Astrocyte (in vitro differentiated cells and primary cell): ENCODE measurements around the gene EIF4G3. TPM values are rescaled to one million over a fixed set of nuclear protein-coding genes. Genes with fewer than 3 reads are reported as not detected.

ENCODE experiments used
- DNase-seq: peaks from one replicate; pipeline ENCODE4 v3.0.0-alpha.2; 2010; ENCODE audit warnings: low read depth
- FAIRE-seq: peaks from 2 replicates; lab custom pipeline; 2011; peaks lifted over from hg19 to GRCh38; lab: Jason Lieb, UNC
- H2AFZ ChIP-seq: 2 replicates; pipeline ENCODE4 v1.6.0; 2012; ENCODE audit warnings: low read depth, low read length, inconsistent platforms
- H3K27ac ChIP-seq: 2 replicates; pipeline ENCODE4 v1.5.1; 2011; ENCODE audit warnings: low read depth, low read length, inconsistent platforms
- H3K27me3 ChIP-seq: 2 replicates; pipeline ENCODE4 v1.6.0; 2011; ENCODE audit warnings: low read length, inconsistent platforms; ENCODE audit not compliant: insufficient read depth
- H3K36me3 ChIP-seq: 2 replicates; pipeline ENCODE4 v1.5.1; 2011; ENCODE audit warnings: low read length, inconsistent platforms; ENCODE audit not compliant: insufficient read depth
- H3K4me1 ChIP-seq: 2 replicates; pipeline ENCODE4 v1.5.1; 2011; ENCODE audit warnings: low read length, inconsistent platforms; ENCODE audit not compliant: insufficient read depth
- H3K4me2 ChIP-seq: 2 replicates; pipeline ENCODE4 v1.6.0; 2012; ENCODE audit warnings: low read length, inconsistent platforms
- H3K4me3 ChIP-seq: 2 replicates; pipeline ENCODE4 v1.5.1; 2011; ENCODE audit warnings: low read depth, mild to moderate bottlenecking, low read length, inconsistent platforms; ENCODE audit not compliant: insufficient read depth
- H3K79me2 ChIP-seq: 2 replicates; pipeline ENCODE4 v1.6.0; 2012; ENCODE audit warnings: mild to moderate bottlenecking, low read length, inconsistent platforms; ENCODE audit not compliant: insufficient read depth
- H3K9ac ChIP-seq: 2 replicates; pipeline ENCODE4 v1.6.0; 2012; ENCODE audit warnings: mild to moderate bottlenecking, low read length, inconsistent platforms
- H3K9me3 ChIP-seq: 2 replicates; pipeline ENCODE4 v1.5.1; 2012; ENCODE audit warnings: low read depth, mild to moderate bottlenecking, low read length, inconsistent platforms; ENCODE audit not compliant: insufficient read depth
- H4K20me1 ChIP-seq: 2 replicates; pipeline ENCODE4 v1.6.0; 2012; ENCODE audit warnings: low read length, inconsistent platforms; ENCODE audit not compliant: insufficient read depth
- H3K27ac Mint-ChIP-seq: one replicate; pipeline ENCODE4 v1.8.0; 2021; ENCODE audit warnings: mild to moderate bottlenecking, mixed read lengths; ENCODE audit not compliant: unreplicated experiment
- H3K27me3 Mint-ChIP-seq: one replicate; pipeline ENCODE4 v1.8.0; 2021; ENCODE audit warnings: low read depth, mixed read lengths; ENCODE audit not compliant: unreplicated experiment
- H3K36me3 Mint-ChIP-seq: one replicate; pipeline ENCODE4 v1.8.0; 2021; ENCODE audit warnings: low read depth, mixed read lengths; ENCODE audit not compliant: unreplicated experiment
- H3K4me1 Mint-ChIP-seq: one replicate; pipeline ENCODE4 v1.8.0; 2021; ENCODE audit warnings: low read depth, mixed read lengths; ENCODE audit not compliant: unreplicated experiment
- H3K4me3 Mint-ChIP-seq: one replicate; pipeline ENCODE4 v1.8.0; 2021; ENCODE audit warnings: mild to moderate bottlenecking, moderate library complexity, mixed read lengths; ENCODE audit not compliant: unreplicated experiment
- H3K9me3 Mint-ChIP-seq: one replicate; pipeline ENCODE4 v1.8.0; 2021; ENCODE audit warnings: mild to moderate bottlenecking, mixed read lengths; ENCODE audit not compliant: unreplicated experiment
- EZH2 ChIP-seq: IDR thresholded peaks from 2 replicates; pipeline ENCODE4 v1.6.1; 2012; ENCODE audit warnings: mild to moderate bottlenecking, low read length, inconsistent platforms; ENCODE audit not compliant: insufficient read depth
- total RNA-seq: library from RNA; stranded (reverse); gene quantifications from 2 replicates; pipeline ENCODE4 v1.2.1, GENCODE V29; 2021
- TF ChIP-seq, protein P1 (sequence below): IDR thresholded peaks from 2 replicates; pipeline ENCODE4 v1.5.1; 2011; ENCODE audit warnings: low read depth, mild to moderate bottlenecking, inconsistent platforms, low read length, moderate library complexity; ENCODE audit not compliant: insufficient read depth

The EIF4G3 gene
- total RNA-seq, 1 donor from 2014 or later = 76.1 TPM

DNA sequence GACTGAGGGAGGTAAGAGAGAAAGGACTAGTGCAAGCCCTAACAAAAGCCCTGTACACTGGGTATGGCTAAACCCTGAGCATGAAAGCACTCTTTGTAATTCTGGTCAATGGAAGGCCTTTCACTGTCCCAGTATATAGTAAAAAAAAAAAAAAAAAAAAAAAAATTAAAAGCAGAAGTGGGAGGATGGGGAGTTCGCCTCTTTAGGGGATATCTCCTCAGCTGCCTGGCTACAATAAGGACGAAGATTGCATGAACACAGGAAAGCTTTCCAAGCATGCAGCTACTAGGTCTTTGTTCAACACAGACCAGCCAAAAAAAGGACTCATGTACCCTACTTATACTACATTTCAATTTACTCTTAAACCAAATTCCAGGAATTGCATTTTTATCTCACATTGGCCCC lies 59.1 kb downstream of the EIF4G3 start:
- H3K79me2 ChIP-seq = peaks cover 75% of the 10 kb centered on the region
- no peak overlapping the region for H3K4me3 ChIP-seq
- FAIRE-seq (no peak), DNase-seq (no peak)
- no peak overlapping the region for H3K27ac ChIP-seq
- no peaks in the 10 kb centered on the region for H3K27me3 ChIP-seq
- no peaks in the 10 kb centered on the region for H3K4me1 ChIP-seq
- H2AFZ ChIP-seq = no peak overlapping the region
- Mint-ChIP-seq H3K27ac (no peak overlapping the region), H3K27me3 (no peaks in the 10 kb centered on the region), H3K9me3 (no peaks in the 10 kb centered on the region), H3K36me3 (peaks cover 2% of the 10 kb centered on the region), H3K4me3 (no peak overlapping the region), H3K4me1 (peaks cover 3% of the 10 kb centered on the region)
- no peak overlapping the region for H3K4me2 ChIP-seq
- H4K20me1 ChIP-seq = peaks cover 50% of the 10 kb centered on the region
- TF ChIP-seq, protein P1, sequence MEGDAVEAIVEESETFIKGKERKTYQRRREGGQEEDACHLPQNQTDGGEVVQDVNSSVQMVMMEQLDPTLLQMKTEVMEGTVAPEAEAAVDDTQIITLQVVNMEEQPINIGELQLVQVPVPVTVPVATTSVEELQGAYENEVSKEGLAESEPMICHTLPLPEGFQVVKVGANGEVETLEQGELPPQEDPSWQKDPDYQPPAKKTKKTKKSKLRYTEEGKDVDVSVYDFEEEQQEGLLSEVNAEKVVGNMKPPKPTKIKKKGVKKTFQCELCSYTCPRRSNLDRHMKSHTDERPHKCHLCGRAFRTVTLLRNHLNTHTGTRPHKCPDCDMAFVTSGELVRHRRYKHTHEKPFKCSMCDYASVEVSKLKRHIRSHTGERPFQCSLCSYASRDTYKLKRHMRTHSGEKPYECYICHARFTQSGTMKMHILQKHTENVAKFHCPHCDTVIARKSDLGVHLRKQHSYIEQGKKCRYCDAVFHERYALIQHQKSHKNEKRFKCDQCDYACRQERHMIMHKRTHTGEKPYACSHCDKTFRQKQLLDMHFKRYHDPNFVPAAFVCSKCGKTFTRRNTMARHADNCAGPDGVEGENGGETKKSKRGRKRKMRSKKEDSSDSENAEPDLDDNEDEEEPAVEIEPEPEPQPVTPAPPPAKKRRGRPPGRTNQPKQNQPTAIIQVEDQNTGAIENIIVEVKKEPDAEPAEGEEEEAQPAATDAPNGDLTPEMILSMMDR = no peak
- TF ChIP-seq EZH2 = no peak
- H3K9ac ChIP-seq = no peak overlapping the region
- no peaks in the 10 kb centered on the region for H3K9me3 ChIP-seq
- H3K36me3 ChIP-seq = no peaks in the 10 kb centered on the region

DNA sequence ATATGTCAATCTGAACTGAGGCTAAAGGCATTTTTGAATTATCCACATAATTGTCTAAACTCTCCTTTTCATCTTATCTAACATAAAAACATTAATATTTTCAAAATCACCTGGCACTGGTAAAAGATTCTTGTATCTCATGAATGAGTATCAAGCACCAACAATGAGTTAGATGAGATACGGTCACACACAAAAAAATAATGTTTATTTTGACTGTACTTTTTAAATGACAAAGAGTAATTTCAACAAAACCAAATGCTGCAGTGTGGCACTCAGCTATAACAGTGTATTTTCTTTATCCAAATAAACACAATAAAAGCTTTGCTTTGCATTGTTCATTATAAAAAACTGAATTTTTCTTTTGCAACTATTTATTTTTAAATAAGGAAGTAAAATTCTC lies 59.5 kb downstream of the EIF4G3 start:
- Mint-ChIP-seq H3K9me3 (no peaks in the 10 kb centered on the region), H3K27me3 (no peaks in the 10 kb centered on the region), H3K4me3 (no peak overlapping the region), H3K36me3 (peaks cover 2% of the 10 kb centered on the region), H3K4me1 (peaks cover 3% of the 10 kb centered on the region), H3K27ac (no peak overlapping the region)
- H3K4me3 ChIP-seq = no peak overlapping the region
- FAIRE-seq (no peak), DNase-seq (no peak)
- H3K9me3 ChIP-seq = no peaks in the 10 kb centered on the region
- peaks cover 48% of the 10 kb centered on the region for H4K20me1 ChIP-seq
- no peak overlapping the region for H3K27ac ChIP-seq
- TF ChIP-seq, protein P1 = no peak
- TF ChIP-seq EZH2 = no peak
- H2AFZ ChIP-seq = no peak overlapping the region
- H3K79me2 ChIP-seq = peaks cover 76% of the 10 kb centered on the region
- no peak overlapping the region for H3K4me2 ChIP-seq
- no peak overlapping the region for H3K9ac ChIP-seq
- no peaks in the 10 kb centered on the region for H3K36me3 ChIP-seq
- no peaks in the 10 kb centered on the region for H3K27me3 ChIP-seq
- no peaks in the 10 kb centered on the region for H3K4me1 ChIP-seq

DNA sequence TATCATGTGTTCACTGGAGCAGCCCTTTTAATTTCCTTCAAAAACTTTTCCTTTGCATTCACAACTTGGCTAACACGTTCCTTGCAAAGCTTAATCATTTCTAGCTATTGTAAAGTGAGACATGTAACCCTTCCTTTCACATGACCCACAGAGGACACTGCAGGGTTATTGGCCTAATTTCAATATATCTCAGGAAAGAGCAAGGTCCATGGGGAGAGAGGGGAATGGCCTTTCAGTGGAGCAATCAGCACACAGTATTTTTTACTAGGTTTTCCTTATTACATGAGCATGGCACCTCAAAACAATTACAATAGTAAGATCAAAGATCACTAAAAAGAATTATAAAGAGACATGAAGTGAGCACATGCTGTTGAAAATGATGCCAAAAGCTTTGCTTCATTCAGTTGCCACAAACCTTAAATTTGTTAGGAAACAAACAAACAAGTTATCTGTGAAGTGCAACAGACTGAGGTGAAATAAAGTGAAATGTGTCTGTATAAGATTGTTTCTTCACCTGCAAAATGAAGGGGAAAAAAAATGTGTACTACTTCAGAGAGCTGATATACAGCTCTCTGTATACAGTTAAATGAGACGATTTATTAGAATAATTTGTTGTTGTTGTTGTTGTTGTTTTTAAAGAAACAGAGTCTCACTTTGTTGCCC lies 61.5 kb downstream of the EIF4G3 start:
- Histone ChIP-seq H3K36me3 (no peaks in the 10 kb centered on the region), H3K4me2 (no peak overlapping the region)

More for the DNA sequence above, 61.5 kb downstream of the EIF4G3 start:
- no peak overlapping the region for H3K4me3 Mint-ChIP-seq
- peaks cover 3% of the 10 kb centered on the region for H3K4me1 Mint-ChIP-seq
- Histone ChIP-seq H3K9ac (no peak overlapping the region), H2AFZ (no peak overlapping the region), H3K27me3 (no peaks in the 10 kb centered on the region), H3K79me2 (peaks cover 70% of the 10 kb centered on the region), H3K4me1 (no peaks in the 10 kb centered on the region), H3K9me3 (no peaks in the 10 kb centered on the region), H3K27ac (no peak overlapping the region), H4K20me1 (peaks cover 42% of the 10 kb centered on the region), H3K4me3 (no peak overlapping the region)
- TF ChIP-seq, protein P1 = no peak
- TF ChIP-seq EZH2 = no peak
- H3K36me3 Mint-ChIP-seq = no peaks in the 10 kb centered on the region
- no peaks in the 10 kb centered on the region for H3K27me3 Mint-ChIP-seq
- FAIRE-seq (no peak), DNase-seq (no peak)
- H3K9me3 Mint-ChIP-seq = no peaks in the 10 kb centered on the region
- no peak overlapping the region for H3K27ac Mint-ChIP-seq
